Germinal center (tissue), 1 donor: Measurements from ENCODE around the gene WFDC2.
A peak's percentile ranks its signal among the peaks of the same experiment; 100 is the strongest.

Source experiments
- DNase-seq: peaks from one replicate; pipeline ENCODE4 v3.0.0; 2012; ENCODE audit warnings: mixed read lengths, low spot score

Gene WFDC2

DNA sequence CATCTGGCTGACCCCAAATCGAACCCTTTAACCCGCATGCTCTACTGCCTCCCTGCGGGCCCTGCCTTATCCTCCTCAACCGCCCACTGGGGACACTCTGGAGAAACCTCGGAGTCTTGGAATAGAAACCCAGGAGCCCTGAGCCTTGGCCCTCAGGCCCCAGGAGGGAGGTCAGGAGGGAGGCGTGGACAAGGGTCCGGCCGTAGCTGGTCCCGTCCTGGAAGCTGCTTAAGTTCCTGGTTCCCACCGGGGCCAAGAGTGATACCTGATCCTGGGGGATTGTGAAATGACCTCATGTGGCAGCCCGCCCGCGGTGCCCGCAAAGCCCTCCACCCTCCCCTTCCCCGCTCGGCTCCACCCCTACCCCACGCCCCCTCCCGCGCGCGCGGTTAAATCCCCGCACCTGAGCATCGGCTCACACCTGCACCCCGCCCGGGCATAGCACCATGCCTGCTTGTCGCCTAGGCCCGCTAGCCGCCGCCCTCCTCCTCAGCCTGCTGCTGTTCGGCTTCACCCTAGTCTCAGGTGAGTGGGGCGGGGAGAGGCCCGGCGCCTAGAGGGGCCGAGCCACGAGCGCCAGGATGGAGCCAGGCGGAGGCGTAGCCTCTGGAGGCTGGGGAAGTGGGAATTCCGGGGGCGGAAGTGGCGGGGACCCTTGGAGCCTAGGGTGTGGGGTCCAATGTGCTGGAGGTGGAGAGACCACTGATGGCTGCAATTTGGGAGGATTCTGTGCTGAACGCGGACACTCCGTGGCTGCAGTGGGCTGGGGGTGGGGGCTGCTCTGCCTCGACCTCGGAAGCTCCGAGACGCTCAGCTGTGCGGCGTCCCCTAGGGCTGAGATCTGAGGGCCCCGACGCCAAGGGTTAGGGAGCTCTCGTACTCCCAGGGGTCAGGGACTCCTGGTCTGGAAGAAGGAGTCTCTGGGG is at the start of gene WFDC2:
Gene WFDC2, plus strand, starts transcription at position 418 of the 926 bp plus-strand sequence. Its CDS starts 29 bp downstream, at position 447.
- DNase-seq, result no peak

- no peak for DNase-seq
Measured at GRCh38 chr20:45420125-45420524, 49.4 kb upstream of the WFDC2 start.

GRCh38 chr20:45423700-45424099 is 45.9 kb upstream of the WFDC2 start:
- DNase-seq, result no peak

DNA sequence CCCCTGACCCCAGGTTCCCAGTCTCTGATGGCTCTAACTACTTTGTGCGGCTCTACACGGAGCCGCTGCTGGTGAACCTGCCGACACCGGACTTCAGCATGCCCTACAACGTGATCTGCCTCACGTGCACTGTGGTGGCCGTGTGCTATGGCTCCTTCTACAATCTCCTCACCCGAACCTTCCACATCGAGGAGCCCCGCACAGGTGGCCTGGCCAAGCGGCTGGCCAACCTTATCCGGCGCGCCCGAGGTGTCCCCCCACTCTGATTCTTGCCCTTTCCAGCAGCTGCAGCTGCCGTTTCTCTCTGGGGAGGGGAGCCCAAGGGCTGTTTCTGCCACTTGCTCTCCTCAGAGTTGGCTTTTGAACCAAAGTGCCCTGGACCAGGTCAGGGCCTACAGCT is 44.0 kb upstream of the WFDC2 start:
- no peak for DNase-seq

DNA sequence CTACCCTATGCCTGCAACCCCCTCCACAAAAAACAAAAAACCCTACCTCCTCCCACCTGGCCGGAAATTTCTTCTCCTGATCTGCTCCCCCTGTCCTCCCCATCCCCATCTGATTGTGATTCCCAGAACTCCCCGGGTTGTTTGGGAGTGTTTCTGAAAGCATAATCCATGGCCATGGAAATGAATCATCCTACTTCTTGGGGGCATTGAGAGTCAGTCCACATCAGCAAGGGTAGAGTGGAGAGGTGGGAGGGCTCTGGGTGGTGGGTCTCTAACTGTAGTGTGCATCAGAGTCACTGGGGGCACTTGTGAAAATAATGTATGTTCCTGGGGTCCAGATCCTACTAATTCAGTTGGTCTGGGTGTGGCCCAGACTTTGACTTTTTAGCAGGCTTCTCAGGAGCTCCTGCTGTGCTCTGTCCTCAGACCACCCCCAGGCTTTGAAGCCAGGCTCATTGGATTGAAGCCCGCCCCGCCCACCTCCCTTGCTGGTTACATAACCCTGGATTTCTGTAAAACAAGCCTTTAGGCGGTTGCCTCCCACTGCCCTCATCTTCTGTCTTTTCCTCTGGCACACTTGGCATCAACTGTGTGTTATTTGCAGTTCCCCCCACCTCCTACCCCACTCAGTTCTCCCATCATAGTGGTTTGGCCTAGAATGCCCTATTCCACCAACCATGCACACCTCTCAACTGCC is 43.1 kb upstream of the WFDC2 start:
- no peak for DNase-seq

- no peak for DNase-seq
Measured at GRCh38 chr20:45427236-45428149, 42.1 kb upstream of the WFDC2 start.

GRCh38 chr20:45429618-45430017 is 39.9 kb upstream of the WFDC2 start:
- DNase-seq, result no peak

- peak; percentile 67 for DNase-seq
Measured at GRCh38 chr20:45432294-45432693, 37.3 kb upstream of the WFDC2 start.

DNA sequence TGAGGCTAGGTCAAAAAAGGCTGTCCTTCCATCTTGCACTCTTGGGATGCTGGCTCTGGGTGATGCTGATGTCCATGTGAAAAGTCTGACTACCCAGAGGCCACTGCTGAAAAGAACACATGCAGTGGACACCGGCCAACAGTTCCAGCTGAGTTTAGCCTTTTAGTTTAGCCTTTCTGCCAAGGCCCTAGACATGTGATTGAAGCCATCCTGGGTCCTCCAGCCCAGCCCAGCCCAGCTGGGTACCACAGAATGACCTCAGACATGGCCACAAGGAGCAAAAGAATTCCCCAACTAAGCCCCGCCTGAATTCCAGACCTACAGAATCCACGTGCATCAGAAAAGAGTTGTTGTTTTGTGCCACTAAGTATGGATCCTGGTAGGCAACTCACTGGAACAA is 36.2 kb upstream of the WFDC2 start:
- DNase-seq, result no peak

- no peak for DNase-seq
Measured at GRCh38 chr20:45433976-45434375, 35.6 kb upstream of the WFDC2 start.

DNA sequence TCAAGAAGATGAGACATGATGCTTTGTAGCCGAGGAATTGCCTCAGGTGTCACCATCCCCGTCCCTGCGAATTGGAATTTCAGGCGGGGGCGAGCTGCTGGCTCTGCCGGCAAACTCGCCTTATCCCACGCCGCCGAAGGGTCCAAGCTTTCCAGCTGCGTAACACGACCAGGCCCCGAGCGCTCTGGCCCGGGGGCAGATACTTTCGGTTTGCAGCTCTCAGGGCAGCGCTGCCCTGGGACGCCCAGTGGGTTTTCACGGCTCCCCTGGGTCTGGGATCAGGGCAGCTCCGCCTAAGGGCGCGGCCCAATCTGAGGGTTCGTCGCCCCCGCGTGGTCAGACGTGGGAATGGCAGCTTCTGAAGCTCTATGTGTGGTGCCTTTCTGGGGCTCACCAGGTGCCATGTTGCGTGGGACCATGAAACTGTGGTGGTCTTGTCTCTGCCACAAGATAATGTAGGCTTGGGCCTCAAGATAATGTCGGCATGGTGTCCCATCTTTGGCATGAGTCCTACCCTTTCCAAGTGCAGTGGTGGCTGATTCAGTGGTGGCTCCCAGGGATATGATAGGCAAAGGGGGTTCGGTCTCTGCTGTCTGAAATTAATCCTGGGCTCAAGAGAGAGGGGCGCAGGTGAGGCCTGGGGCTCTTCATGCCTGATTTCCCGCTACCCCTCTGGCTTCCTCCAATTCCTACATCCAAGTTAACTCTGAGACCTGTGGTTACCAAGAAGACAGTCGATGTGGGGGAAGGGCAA is 32.6 kb upstream of the WFDC2 start:
- peak; percentile 88 for DNase-seq

DNA sequence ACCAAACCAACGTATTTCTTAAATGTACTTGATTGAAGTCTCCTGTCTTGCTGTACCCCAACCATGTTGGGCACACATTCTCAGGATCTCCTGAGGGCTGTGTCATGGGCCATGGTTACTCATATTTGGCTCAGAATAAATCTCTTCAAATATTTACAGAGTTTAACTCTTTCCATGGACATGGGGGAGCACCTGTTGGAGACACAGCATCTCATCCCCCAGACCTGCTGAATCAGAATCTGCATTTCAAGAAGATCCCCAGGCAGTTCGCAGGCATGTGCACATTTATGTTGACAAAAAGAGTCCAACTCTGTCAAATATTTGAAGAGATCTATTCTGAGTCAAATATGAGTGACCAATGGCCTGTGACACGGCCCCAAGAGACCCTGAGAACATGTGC is 29.1 kb upstream of the WFDC2 start:
- no peak for DNase-seq

GRCh38 chr20:45440891-45441685 is 28.5 kb upstream of the WFDC2 start:
- no peak for DNase-seq

GRCh38 chr20:45441746-45442145 is 27.8 kb upstream of the WFDC2 start:
- DNase-seq, result no peak

GRCh38 chr20:45444050-45444449 is 25.5 kb upstream of the WFDC2 start:
- no peak for DNase-seq

- peak; percentile 56 for DNase-seq
Measured at GRCh38 chr20:45445805-45446562, 23.6 kb upstream of the WFDC2 start.

DNA sequence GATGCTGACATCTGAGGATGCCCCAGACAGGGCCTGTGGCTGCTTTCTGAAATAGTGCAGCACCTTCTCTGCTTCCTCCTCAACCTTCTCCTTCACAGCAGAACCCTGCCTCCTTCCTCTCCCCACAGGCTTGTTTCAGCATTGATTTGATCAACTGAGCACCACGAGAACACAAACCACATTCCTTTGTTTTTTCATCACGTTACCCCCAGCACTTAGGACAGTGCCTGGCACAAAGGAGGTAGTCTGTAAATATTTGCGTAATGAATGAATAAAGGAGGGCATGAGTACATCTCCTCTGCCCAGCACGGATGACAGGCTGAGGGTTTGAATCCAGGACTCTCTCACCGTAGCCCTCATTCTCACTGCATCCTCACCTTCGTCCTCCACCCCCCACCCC is 21.3 kb upstream of the WFDC2 start:
- no peak for DNase-seq

DNA sequence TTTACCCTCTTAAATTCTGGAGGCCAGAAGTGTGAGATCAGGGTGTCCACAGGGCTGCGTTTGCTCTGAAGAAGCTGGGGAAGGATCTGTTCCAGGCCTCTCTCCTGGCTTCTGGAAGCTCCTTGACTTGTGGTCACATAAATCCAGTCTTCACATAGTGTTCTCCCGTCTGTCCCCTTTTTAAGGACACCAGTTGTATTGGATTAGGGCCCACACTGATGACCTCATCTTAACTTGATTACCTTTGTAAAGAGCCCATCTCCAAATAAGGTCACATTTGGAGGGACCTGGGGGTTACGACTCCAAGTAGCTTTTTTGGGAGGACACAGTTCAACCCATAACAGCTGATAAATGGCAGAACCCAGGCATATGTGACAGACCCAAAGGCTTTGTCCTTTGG is 20.0 kb upstream of the WFDC2 start:
- no peak for DNase-seq

DNA sequence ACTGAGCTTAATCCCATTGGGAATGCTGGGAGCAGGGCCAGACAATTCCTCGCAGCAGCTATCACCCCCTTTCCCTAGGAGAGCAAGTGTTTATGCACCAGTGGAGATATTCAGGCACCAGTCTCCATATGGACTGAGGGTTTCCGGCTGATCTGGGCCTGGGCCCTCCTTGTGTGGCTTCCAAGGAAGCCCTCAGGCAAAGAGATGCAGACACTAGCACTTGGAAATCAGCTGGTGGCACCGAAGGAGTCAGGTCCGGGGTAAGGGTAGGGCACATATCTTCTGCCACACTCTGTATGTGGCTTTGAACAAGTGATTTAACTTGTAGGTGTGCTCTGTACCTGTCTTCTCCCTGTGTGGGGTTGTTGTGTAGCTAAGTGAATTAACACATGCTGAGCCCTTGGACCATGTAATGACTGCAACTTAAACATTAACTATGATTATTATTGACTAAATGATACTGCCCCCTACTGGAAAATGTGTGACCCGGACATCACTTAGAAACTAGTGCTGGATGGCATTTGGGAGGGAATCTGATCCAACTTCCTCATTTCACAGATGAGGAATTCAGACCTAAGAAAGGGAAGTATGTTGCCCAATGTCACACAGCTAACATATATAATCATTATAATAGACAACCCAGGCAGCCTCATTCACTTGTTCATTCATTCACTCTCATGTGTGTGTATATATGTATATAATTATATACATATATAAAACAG is 19.3 kb upstream of the WFDC2 start:
- peak; percentile 64 for DNase-seq
